ENCODE measurements around the gene TBPL1. TPM values are rescaled to one million over a fixed set of nuclear protein-coding genes. Genes with fewer than 3 reads are reported as not detected.

Gene TBPL1
- total and polyA plus RNA-seq, 2 of the 8 experiments (the other 6 are each of a cell fraction or from before 2014, with no cell fraction given), result 32.5 to 67.0 TPM

DNA sequence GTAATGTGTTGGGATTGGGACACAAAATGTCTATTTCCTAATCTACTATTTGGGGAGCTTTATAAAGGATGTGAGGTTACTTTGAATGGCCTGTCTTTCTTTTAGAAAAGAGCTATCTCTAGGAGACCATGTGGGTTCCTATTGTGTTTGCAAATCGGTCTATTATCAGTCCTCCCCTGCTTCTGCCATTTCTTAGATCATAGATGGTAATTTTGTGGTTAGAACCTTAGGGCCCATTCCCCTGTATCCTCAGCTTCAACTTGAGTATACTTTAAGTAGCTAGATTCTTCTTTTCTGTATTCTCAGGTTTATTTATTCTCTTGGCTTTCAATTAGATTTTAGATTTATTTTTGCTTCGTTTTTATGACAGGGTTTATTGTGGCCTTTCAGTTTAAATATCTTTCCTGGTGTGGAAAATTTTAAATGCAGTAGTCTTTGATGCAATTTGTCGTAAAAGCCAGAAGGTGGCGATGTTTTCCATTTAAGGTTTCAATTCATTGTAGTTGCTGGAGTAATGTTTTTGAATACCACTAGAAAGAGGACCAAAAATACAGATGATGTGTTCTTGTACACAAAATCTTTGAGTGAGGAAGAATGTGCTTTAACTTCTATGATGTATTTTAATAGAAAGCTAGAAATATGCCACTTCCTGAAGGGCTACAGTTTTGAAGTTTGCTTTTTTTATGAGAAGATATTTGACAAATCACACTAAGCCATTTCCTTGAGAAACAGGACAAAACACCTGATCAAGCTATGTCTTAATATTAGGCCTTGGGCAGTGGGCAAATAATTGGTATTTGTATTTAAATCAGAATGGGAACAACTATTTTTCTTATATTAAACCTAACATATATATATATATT lies 20.3 kb downstream of the TBPL1 start (continued):
- TF ChIP-seq CBX5 (IDR thresholded peaks at IDR 0.05; ENCODE audit: low read depth, low read length), result no peak
